ENCODE results near the gene ACOX1. TPM values are rescaled to one million over a fixed set of nuclear protein-coding genes. Genes with fewer than 3 reads are reported as not detected.

ACOX1 gene
- polyA plus RNA-seq, 1 of the 3 experiments (the other 2 are of a cell fraction), result 21.5 TPM

Other genes with a start within 250 kb of the ACOX1 start
- gene GALK1, start 214.0 kb downstream of the ACOX1 start, polyA plus RNA-seq (2012; rRNA removed), result 36.5 and 39.2 TPM in 2 replicates
- gene UNK, start 194.4 kb downstream of the ACOX1 start, polyA plus RNA-seq (2012; rRNA removed), result 19.9 and 24.8 TPM in 2 replicates
- gene UNC13D, start 134.8 kb downstream of the ACOX1 start, polyA plus RNA-seq (2012; rRNA removed), result 0.99 and 1.3 TPM in 2 replicates
- 49.7 and 55.8 TPM in 2 replicates for gene WBP2, start 123.8 kb downstream of the ACOX1 start, polyA plus RNA-seq (2012; rRNA removed)
- gene TRIM47, start 100.6 kb downstream of the ACOX1 start, polyA plus RNA-seq (2012; rRNA removed), result 3.1 and 5.1 TPM in 2 replicates
- 13.1 and 18.1 TPM in 2 replicates for gene TRIM65, start 82.2 kb downstream of the ACOX1 start, polyA plus RNA-seq (2012; rRNA removed)
- 62.5 and 93.9 TPM in 2 replicates for gene MRPL38, start 74.3 kb downstream of the ACOX1 start, polyA plus RNA-seq (2012; rRNA removed)
- 19.0 and 19.7 TPM in 2 replicates for gene FBF1, start 38.1 kb downstream of the ACOX1 start, polyA plus RNA-seq (2012; rRNA removed)
- gene TEN1, start 74 bp upstream of the ACOX1 start, polyA plus RNA-seq (2012; rRNA removed), result 33.6 and 38.1 TPM in 2 replicates
- gene CDK3, start 21.7 kb upstream of the ACOX1 start, polyA plus RNA-seq (2012; rRNA removed), result 14.6 and 22.1 TPM in 2 replicates
- 0.15 and 0.23 TPM in 2 replicates for gene EVPL, start 48.1 kb upstream of the ACOX1 start, polyA plus RNA-seq (2012; rRNA removed)
- gene SRP68, start 93.4 kb upstream of the ACOX1 start, polyA plus RNA-seq (2012; rRNA removed), result 76.8 and 81.4 TPM in 2 replicates
- 0.05 and 0.08 TPM in 2 replicates for gene GALR2, start 95.6 kb upstream of the ACOX1 start, polyA plus RNA-seq (2012; rRNA removed)
- gene ZACN, start 100.0 kb upstream of the ACOX1 start, polyA plus RNA-seq (2012; rRNA removed), result 0.03 TPM in 1 of 2 replicates, not detected in the other
- 129 and 167 TPM in 2 replicates for gene EXOC7, start 124.6 kb upstream of the ACOX1 start, polyA plus RNA-seq (2012; rRNA removed)
- not detected in 2 replicates for gene FOXJ1, start 162.1 kb upstream of the ACOX1 start, polyA plus RNA-seq (2012; rRNA removed)

Data from SK-N-SH (cell line).